Measurements from ENCODE around the gene CITED2.

The CITED2 gene

GRCh38 chr6:139329224-139329623 lies 45.2 kb downstream of the CITED2 start:
- no peak for TF ChIP-seq CTCF (IDR thresholded peaks at IDR 0.05)

GRCh38 chr6:139327038-139327437 lies 47.4 kb downstream of the CITED2 start:
- no peak for TF ChIP-seq CTCF (IDR thresholded peaks at IDR 0.05)

GRCh38 chr6:139325686-139326085 lies 48.8 kb downstream of the CITED2 start:
- no peak for TF ChIP-seq CTCF (IDR thresholded peaks at IDR 0.05)

GRCh38 chr6:139325125-139325524 lies 49.3 kb downstream of the CITED2 start:
- no peak for TF ChIP-seq CTCF (IDR thresholded peaks at IDR 0.05)

- TF ChIP-seq CTCF (IDR thresholded peaks at IDR 0.05): no peak
Observed at GRCh38 chr6:139324301-139324555, 50.2 kb downstream of the CITED2 start.

- no peak for TF ChIP-seq CTCF (IDR thresholded peaks at IDR 0.05)
Observed at GRCh38 chr6:139323511-139324300, 50.7 kb downstream of the CITED2 start.
